Progenitor cell of endocrine pancreas (in vitro differentiated cells): ENCODE results near the gene PROP1. TPM values are rescaled to one million over a fixed set of nuclear protein-coding genes. Genes with fewer than 3 reads are reported as not detected.
A peak's percentile ranks its signal among the peaks of the same experiment; 100 is the strongest.
"Not testable (repeated sequence)": the region's sequence is repeated elsewhere in the genome, so short reads cannot be mapped to it uniquely, and the experiment has no call there.

ENCODE experiments used
- DNase-seq: peaks from one replicate; pipeline ENCODE4 v3.0.0; 2021; ENCODE audit warnings: low spot score; ENCODE audit not compliant: unreplicated experiment
- H3K27ac Mint-ChIP-seq: 2 replicates; pipeline ENCODE4 v1.8.0; 2021; ENCODE audit warnings: mild to moderate bottlenecking, moderate library complexity, mixed read lengths
- H3K27me3 Mint-ChIP-seq: 2 replicates; pipeline ENCODE4 v1.8.0; 2021; ENCODE audit warnings: mixed read lengths
- H3K36me3 Mint-ChIP-seq: 2 replicates; pipeline ENCODE4 v1.8.0; 2022; ENCODE audit warnings: mixed read lengths; ENCODE audit not compliant: insufficient read depth
- H3K4me1 Mint-ChIP-seq: 2 replicates; pipeline ENCODE4 v1.8.0; 2021; ENCODE audit warnings: low read depth, mixed read lengths
- H3K4me3 Mint-ChIP-seq: 2 replicates; pipeline ENCODE4 v1.8.0; 2021; ENCODE audit warnings: low read depth, mild to moderate bottlenecking, moderate library complexity, mixed read lengths
- H3K9me3 Mint-ChIP-seq: 2 replicates; pipeline ENCODE4 v1.8.0; 2021; ENCODE audit warnings: low read depth, mixed read lengths
- CTCF ChIP-seq: fragments of 200-600 bp; sonication (generic); IDR thresholded peaks from one replicate; pipeline ENCODE4 v1.5.0; 2021; ENCODE audit warnings: antibody characterized with exemption, mild to moderate bottlenecking; ENCODE audit not compliant: unreplicated experiment
- long read RNA-seq: library from polyadenylated mRNA; unstranded; transcript quantifications from one replicate; pipeline ENCODE4 v2.0.0, GENCODE V29; 2020
- total RNA-seq: library from RNA; stranded (reverse); gene quantifications from 2 replicates; pipeline ENCODE4 v1.2.1, GENCODE V29; 2021

PROP1 gene
- not detected in 2 replicates for total RNA-seq
- long read RNA-seq, result 0 reads

GRCh38 chr5:177995691-177996595 lies at the start of gene PROP1:
TSS of gene PROP1 (minus strand) at chr5:177996242. CDS start at chr5:177995933, 309 bp downstream.
- TF ChIP-seq CTCF, result no peak
- H3K27ac Mint-ChIP-seq, result no peak within 1 kb of the TSS
- no peak within 1 kb of the TSS for H3K4me3 Mint-ChIP-seq
- DNase-seq, result no peak
- H3K27me3 Mint-ChIP-seq, result peaks cover 38% of the 10 kb centered on the region
- no peaks in the 10 kb centered on the region for H3K4me1 Mint-ChIP-seq
- no peaks in the 10 kb centered on the region for H3K9me3 Mint-ChIP-seq
- H3K36me3 Mint-ChIP-seq, result no peaks in the 10 kb centered on the region

GRCh38 chr5:178019379-178020030 lies 23.5 kb upstream of the PROP1 start:
- not testable (repeated sequence) for H3K27me3 Mint-ChIP-seq, H3K9me3 Mint-ChIP-seq, H3K36me3 Mint-ChIP-seq, H3K27ac Mint-ChIP-seq, H3K4me3 Mint-ChIP-seq, DNase-seq, H3K4me1 Mint-ChIP-seq

GRCh38 chr5:178012758-178013157 lies 16.7 kb upstream of the PROP1 start:
- H3K27ac Mint-ChIP-seq, H3K9me3 Mint-ChIP-seq, DNase-seq, H3K36me3 Mint-ChIP-seq, H3K27me3 Mint-ChIP-seq, H3K4me1 Mint-ChIP-seq, H3K4me3 Mint-ChIP-seq: not testable (repeated sequence)

- not testable (repeated sequence) for H3K4me1 Mint-ChIP-seq, H3K36me3 Mint-ChIP-seq, H3K9me3 Mint-ChIP-seq, H3K4me3 Mint-ChIP-seq, DNase-seq, H3K27ac Mint-ChIP-seq, H3K27me3 Mint-ChIP-seq
These were observed 15.9 kb upstream of the PROP1 start for GRCh38 chr5:178011816-178012554.

GRCh38 chr5:178007272-178007671 lies 11.2 kb upstream of the PROP1 start:
- H3K4me1 Mint-ChIP-seq, DNase-seq, H3K36me3 Mint-ChIP-seq, H3K27ac Mint-ChIP-seq, H3K4me3 Mint-ChIP-seq, H3K9me3 Mint-ChIP-seq, H3K27me3 Mint-ChIP-seq: not testable (repeated sequence)

- not testable (repeated sequence) for H3K4me1 Mint-ChIP-seq, DNase-seq, H3K27me3 Mint-ChIP-seq, H3K36me3 Mint-ChIP-seq, H3K9me3 Mint-ChIP-seq, H3K27ac Mint-ChIP-seq
- peak overlapping the region; percentile 55 for H3K4me3 Mint-ChIP-seq
These were observed 10.6 kb upstream of the PROP1 start for GRCh38 chr5:178006536-178007231.

- H3K4me3 Mint-ChIP-seq, H3K9me3 Mint-ChIP-seq, H3K4me1 Mint-ChIP-seq, H3K36me3 Mint-ChIP-seq, H3K27me3 Mint-ChIP-seq, H3K27ac Mint-ChIP-seq, DNase-seq: not testable (repeated sequence)
These were observed 10.1 kb upstream of the PROP1 start for GRCh38 chr5:178006181-178006535.

GRCh38 chr5:177997846-177998245 lies 1.8 kb upstream of the PROP1 start:
- TF ChIP-seq CTCF, result no peak
- H3K9me3 Mint-ChIP-seq, result no peaks in the 10 kb centered on the region
- no peak overlapping the region for H3K27ac Mint-ChIP-seq

More at GRCh38 chr5:177997846-177998245, 1.8 kb upstream of the PROP1 start:
- DNase-seq, result no peak
- H3K4me1 Mint-ChIP-seq, result no peaks in the 10 kb centered on the region
- no peak overlapping the region for H3K4me3 Mint-ChIP-seq
- peaks cover 33% of the 10 kb centered on the region for H3K27me3 Mint-ChIP-seq
- H3K36me3 Mint-ChIP-seq, result no peaks in the 10 kb centered on the region
